IPS DF 19.7 (cell line): ENCODE measurements around the gene PLCB2.

Source experiments
- DNase-seq: peaks from one replicate; pipeline ENCODE4 v3.0.0-alpha.2; 2013; ENCODE audit warnings: low read depth, low spot score

The PLCB2 gene

DNA sequence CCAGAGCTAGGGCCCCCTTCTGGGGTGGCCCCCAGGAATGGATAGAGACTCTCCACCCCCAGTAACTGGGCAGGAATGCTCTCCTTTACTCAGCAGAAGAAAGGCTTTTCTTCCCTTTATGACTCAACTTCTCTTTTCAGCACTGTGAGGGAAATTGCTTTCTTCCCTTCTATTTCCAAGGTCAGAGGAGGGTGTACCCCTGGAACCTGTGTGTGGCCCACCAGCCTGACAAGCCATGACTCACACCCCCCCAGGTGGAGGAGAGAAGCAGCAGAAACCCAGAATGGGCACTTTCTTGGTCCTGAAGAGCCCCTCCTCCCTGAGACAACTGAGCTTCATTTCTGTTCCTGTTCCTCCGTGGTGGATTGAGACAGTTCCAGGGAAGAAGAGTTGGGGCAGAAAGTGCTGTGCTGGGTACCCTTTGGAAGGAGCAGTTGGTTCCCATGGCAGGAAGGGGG lies 22.2 kb downstream of the PLCB2 start:
- no peak for DNase-seq

GRCh38 chr15:40285151-40285550 lies 22.6 kb downstream of the PLCB2 start:
- DNase-seq, result no peak

- DNase-seq, result no peak
Observed at GRCh38 chr15:40283615-40284300, 24.0 kb downstream of the PLCB2 start.

DNA sequence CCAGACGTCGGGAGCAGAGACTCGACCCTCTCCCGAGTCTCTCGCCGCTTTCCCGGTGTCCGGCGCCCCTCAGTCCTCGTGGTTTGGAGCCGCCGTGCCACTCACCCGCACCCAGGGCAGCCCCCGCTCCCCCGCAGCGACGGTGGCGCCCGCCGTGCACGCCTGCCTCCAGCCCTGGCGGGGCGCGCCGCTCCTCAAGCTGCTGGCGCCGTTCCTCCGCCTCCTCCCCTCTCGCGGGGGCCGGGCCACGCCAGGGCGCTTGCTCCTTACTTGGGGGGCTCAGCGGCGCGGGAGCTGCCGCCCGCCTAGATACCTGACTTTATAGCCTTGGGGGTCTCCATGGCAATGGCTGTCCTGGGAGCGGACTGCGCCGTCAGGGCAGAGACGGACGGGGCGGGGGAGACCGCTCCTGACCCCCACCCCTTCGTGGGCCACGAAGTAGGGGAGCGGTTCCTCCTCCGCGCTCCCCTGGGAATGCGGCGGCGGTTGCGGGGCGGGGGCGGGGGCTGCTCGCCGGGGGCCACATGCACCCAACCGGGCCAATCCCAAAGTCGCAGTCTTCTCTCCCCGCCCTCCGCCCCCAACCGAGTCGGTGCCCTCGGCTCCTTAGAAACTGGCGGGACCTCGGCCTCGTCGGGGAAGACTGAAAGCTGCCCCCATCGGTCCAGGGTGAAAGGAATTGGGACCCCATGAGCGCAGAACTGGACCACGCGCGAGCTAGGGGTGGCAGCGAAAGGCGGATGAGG lies 24.7 kb downstream of the PLCB2 start, which contains the start of gene ANKRD63:
ANKRD63 (minus strand) TSS at position 196 of the 746 bp plus-strand sequence. CDS start 478 bp downstream, outside the sequence.
- DNase-seq, result no peak

GRCh38 chr15:40282147-40282868 lies 25.4 kb downstream of the PLCB2 start:
- no peak for DNase-seq

- no peak for DNase-seq
Observed at GRCh38 chr15:40281801-40282146, 26.0 kb downstream of the PLCB2 start.

DNA sequence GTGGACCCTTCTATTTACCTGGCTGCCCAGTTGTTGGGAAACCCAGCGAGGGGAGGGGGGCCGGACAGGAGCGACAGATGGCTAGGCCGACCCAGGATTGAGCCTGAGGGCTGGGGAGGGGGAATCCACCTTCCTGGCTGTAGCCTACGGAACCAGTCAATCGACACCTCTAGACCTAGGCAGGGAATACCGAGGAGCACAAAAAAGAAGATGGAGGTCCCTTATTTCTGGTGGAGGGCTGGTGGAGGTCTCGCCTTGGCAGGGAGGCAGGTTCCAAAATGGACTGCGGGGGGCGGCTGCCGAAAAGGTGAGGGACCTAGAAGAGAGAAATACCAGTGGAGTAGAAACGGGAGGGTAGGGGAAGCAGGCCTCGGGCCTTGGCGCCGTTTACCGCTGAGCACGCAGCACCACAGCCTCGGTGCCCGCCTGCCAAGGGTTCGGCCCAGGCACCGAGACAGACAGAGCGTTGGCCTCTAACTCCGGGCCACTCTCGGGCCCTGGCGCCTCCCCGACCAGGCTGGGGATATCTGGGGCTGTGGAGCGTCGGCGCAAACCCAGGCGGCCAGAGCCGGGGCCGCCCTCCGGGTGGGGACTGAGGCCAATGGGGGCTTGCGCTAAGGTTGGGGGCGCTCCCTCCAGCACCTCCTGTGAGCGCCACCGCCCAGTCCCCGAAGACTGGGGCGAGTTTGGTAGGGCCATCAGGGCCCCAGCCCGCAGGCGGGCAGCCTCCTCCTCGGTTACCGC lies 26.5 kb downstream of the PLCB2 start:
- DNase-seq, result no peak

- peak; percentile 56 for DNase-seq
Observed at GRCh38 chr15:40280260-40281056, 27.3 kb downstream of the PLCB2 start.

DNA sequence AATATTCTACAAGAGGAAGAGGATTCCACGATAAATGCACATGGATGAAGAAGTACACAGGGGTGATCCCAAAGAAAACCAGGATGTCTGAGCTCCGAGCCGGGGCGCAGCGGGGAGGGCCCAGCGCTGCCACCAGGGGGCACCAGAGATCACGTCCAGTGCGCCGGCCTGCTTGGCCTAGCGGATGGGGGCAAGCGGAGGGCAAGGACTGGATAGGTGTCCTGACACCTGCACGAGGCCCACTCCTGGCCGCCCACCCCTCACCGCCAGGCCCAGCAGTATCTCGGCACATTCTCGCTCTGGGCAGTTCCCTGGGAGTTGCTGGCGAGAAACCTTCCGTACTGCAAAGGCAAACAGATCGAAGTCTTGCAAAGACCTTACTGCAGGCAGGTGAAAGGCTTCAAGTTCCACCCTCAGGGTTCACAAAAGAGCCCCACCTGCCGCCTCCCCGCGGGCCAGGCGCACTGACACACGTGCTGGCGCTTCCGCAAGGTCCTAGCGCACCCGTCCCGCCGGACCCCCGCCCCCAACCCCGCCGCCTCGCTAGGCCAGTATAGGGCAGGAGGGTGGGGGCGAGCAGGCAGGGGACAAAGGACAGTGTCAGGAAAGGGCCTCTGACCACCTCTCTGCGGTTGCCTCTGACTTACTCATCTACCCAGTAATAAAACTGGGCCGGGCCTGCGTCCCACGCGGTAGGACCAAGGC lies 28.1 kb downstream of the PLCB2 start:
- DNase-seq, result peak; percentile 57

DNA sequence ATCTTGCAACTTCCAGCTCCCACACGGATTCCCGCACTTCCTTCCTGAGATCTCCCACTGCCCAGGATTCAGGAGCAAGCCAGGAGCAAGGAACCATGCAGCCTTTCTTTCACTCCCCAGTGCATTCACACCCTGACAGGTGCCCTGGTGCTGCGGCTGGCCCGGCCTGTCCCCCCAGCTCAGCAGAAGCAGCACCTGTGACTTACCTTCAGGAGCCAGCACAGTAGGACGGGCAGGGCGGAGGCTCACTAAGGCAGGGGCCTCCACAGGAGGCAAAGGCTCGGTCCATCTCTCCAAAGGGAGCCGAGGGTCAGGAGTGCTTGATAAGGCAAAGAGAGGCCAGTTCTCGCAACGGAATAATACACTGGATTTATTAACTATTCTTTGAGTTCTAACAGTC lies 29.7 kb downstream of the PLCB2 start:
- DNase-seq, result no peak

DNA sequence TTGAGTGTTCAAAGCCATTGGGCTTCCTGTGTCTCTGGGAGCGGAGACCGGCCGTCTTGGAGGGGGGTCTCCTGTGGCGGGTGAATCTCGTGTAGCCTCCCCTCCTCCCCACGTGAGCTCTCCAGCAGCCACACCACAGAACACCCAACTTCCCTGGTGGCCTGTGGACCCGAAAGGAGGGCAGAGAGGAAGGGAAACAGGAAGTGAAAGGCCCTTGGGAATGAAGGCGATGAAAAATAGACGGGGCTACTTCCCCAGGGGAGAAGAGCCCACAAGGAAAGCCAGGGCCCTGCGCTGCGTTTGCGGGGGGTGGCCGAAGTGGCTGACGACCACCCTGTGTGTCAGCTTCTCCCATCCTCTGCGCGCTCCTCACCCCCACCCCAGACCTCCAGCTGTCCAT lies 30.3 kb downstream of the PLCB2 start:
- DNase-seq, result no peak

DNA sequence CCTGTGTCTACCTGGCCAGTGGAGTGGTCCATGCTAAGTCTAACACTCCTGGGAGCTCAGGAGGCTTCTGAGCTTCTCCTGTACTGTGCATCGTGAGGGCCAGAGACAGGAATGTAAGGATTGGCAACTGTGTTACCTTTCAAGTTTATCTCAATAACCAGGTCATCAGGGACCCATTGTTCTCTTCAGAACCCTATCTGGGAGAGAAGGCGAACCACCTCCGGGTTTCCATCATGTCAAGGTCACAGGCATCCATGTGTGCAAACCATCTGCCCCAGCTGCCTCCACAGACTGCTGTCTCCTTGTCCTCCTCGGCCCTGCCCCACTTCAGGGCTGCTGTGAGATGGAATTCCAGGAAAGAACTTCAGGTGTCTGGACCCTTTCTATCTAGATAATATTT lies 30.8 kb downstream of the PLCB2 start:
- no peak for DNase-seq

GRCh38 chr15:40275954-40276353 lies 31.8 kb downstream of the PLCB2 start:
- DNase-seq, result no peak

- no peak for DNase-seq
Observed at GRCh38 chr15:40275523-40275922, 32.2 kb downstream of the PLCB2 start.

DNA sequence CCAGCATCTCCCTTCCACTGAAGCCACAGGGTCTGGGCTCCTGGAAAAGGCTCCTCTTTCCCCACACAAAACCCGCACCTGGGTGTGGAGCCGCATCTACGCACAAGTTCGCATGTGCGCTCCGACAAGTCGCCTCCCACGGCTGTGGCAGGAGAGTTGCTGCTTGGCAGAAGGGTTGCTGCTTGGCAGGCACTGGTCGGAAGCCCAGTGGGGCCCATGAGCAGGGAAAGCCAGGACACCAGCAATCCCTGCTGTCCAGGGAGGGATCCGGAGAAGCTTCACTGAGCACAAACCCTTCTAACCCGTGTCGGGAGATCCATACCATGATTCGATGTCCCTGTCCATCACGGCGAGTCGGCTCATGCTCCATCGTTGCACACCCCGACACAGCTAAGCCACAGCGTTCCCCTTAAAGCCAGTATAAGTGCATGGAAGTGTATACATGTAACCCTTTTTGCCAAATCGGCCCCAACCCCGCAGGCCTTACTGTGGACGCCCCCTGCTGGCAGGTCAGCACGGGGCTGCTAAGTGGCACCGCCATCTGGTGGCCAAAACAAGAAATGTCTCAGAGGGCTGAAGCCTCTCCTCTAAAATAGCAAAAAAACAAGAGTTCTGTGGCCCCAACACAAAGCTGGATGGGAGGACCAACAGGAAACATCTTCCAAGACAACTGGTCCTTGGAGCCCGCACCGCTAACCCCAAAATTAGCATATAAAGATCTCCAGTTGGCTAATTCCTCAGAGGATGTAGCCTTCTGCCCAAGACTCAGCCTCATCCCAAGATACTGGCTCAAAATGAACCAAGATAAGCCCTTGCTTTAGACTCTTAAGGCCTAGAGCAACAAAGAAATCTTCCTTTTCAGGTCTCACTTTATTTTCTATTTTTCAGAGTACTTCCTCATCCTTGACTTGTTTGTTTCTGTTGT lies 33.1 kb downstream of the PLCB2 start:
- DNase-seq, result no peak

DNA sequence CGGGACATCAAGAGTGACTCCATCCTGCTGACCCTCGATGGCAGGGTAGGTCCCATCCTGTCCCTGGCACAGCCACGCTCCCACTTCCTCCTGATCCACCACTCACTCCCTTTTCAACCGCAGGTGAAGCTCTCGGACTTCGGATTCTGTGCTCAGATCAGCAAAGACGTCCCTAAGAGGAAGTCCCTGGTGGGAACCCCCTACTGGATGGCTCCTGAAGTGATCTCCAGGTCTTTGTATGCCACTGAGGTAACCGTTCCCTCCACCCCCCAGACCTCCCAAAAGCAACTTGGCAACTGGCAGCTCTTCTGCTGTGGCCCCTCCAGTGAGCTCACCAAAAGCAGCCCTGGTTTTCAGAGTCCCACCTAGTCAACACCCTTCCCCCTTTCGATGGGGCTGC lies 34.3 kb downstream of the PLCB2 start:
- DNase-seq, result no peak

DNA sequence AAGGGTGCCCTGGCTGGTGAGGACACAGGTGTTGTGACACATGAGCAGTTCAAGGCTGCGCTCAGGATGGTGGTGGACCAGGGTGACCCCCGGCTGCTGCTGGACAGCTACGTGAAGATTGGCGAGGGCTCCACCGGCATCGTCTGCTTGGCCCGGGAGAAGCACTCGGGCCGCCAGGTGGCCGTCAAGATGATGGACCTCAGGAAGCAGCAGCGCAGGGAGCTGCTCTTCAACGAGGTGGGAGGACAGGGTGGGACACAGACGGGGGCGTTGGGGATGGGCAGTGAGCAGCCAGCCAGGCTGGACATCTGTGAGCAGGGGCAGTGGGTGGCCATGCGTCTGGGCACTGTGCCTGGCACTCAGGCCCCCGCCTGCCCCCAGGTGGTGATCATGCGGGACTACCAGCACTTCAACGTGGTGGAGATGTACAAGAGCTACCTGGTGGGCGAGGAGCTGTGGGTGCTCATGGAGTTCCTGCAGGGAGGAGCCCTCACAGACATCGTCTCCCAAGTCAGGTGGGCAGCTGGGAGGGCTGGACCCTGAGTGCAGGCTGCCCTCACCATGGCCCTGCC lies 35.2 kb downstream of the PLCB2 start:
- no peak for DNase-seq

DNA sequence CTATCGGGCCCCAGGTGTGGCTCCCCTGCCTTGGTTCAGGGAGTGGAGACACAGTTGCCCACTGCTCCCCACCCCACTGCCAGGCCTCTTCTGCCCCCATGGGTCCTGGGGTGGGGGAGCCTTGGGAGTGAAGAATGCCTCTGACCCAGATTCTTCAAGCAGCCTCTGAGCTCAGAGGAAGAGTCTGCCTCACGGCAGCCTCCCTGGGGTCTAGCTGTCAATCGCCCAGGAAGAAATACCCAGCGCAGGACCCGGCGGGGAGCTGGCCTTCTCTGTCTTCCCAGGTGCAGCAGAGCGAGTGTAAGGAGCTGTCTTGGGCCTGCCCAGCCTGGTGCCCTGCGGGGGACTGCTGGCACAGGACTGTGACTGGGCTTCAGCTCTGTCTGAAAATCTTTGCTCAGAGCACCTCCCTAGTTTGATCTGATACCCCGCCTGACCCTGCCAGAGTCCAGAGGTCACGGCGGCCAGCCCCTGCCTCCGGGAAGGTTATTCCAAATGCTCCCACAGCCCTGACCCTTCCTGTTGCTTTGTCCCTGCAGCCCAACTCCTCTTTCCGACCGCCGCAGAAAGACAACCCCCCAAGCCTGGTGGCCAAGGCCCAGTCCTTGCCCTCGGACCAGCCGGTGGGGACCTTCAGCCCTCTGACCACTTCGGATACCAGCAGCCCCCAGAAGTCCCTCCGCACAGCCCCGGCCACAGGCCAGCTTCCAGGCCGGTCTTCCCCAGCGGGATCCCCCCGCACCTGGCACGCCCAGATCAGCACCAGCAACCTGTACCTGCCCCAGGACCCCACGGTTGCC lies 35.9 kb downstream of the PLCB2 start:
- no peak for DNase-seq
